Femur (tissue), 1 donor: ENCODE data around the gene VRK2.
"Not testable (repeated sequence)": the region's sequence is repeated elsewhere in the genome, so short reads cannot be mapped to it uniquely, and the experiment has no call there.

ENCODE experiments used
- DNase-seq: peaks from one replicate; pipeline ENCODE4 v3.0.0-alpha.2; 2017

VRK2 gene

GRCh38 chr2:58110765-58111164 lies 64.2 kb downstream of the VRK2 start:
- DNase-seq = no peak

GRCh38 chr2:58113563-58113962 lies 67.0 kb downstream of the VRK2 start:
- not testable (repeated sequence) for DNase-seq

- DNase-seq = no peak
Measured at GRCh38 chr2:58120626-58121229, 74.1 kb downstream of the VRK2 start.

- DNase-seq = no peak
Measured at GRCh38 chr2:58122040-58122439, 75.4 kb downstream of the VRK2 start.

GRCh38 chr2:58122540-58122939 lies 75.9 kb downstream of the VRK2 start:
- DNase-seq = no peak

- no peak for DNase-seq
Measured at GRCh38 chr2:58127111-58127510, 80.5 kb downstream of the VRK2 start.

GRCh38 chr2:58130238-58130637 lies 83.6 kb downstream of the VRK2 start:
- DNase-seq = no peak

GRCh38 chr2:58131191-58132011 lies 84.8 kb downstream of the VRK2 start:
- DNase-seq = peak; percentile 27

GRCh38 chr2:58133395-58133794 lies 86.8 kb downstream of the VRK2 start:
- no peak for DNase-seq

GRCh38 chr2:58135861-58136260 lies 89.3 kb downstream of the VRK2 start:
- DNase-seq = no peak

GRCh38 chr2:58137221-58137620 lies 90.6 kb downstream of the VRK2 start:
- DNase-seq = no peak

GRCh38 chr2:58137856-58138255 lies 91.2 kb downstream of the VRK2 start:
- no peak for DNase-seq

GRCh38 chr2:58138396-58139030 lies 91.9 kb downstream of the VRK2 start:
- no peak for DNase-seq

GRCh38 chr2:58140508-58141072 lies 94.0 kb downstream of the VRK2 start:
- DNase-seq = no peak

- not testable (repeated sequence) for DNase-seq
Measured at GRCh38 chr2:58145769-58146168, 99.2 kb downstream of the VRK2 start.

GRCh38 chr2:58146707-58147106 lies 100.1 kb downstream of the VRK2 start:
- DNase-seq = no peak

GRCh38 chr2:58155160-58155778 lies 108.7 kb downstream of the VRK2 start:
- DNase-seq = no peak

- no peak for DNase-seq
Measured at GRCh38 chr2:58156780-58157179, 110.2 kb downstream of the VRK2 start.

- no peak for DNase-seq
Measured at GRCh38 chr2:58157754-58158153, 111.1 kb downstream of the VRK2 start.

- DNase-seq = no peak
Measured at GRCh38 chr2:58158481-58158880, 111.9 kb downstream of the VRK2 start.

GRCh38 chr2:58163913-58164312 lies 117.3 kb downstream of the VRK2 start:
- no peak for DNase-seq

- not testable (repeated sequence) for DNase-seq
Measured at GRCh38 chr2:58168130-58168529, 121.5 kb downstream of the VRK2 start.

- not testable (repeated sequence) for DNase-seq
Measured at GRCh38 chr2:58169845-58170244, 123.2 kb downstream of the VRK2 start.
